Right atrium auricular region (tissue), 2 donors: ENCODE data around the gene C1QTNF8. TPM values are rescaled to one million over a fixed set of nuclear protein-coding genes. Genes with fewer than 3 reads are reported as not detected.
"Not testable (repeated sequence)": the region's sequence is repeated elsewhere in the genome, so short reads cannot be mapped to it uniquely, and the experiment has no call there.

Experiments used
- DNase-seq: peaks from one replicate; pipeline ENCODE4 v3.0.0-alpha.2; 2019; ENCODE audit warnings: low spot score
- H3K27ac ChIP-seq, 2 donors: fragments of 200-600 bp; sonication (generic); 1 replicate in 1 of 2; 2 replicates in 1 of 2; pipeline ENCODE4 v1.5.1; 2016 to 2019
- H3K27me3 ChIP-seq, 2 donors: fragments of 200-600 bp; sonication (generic); one replicate each; pipeline versions ENCODE4 v1.5.1 to v1.6.0; 2017 to 2019
- H3K36me3 ChIP-seq: fragments of 200-600 bp; sonication (generic); one replicate; pipeline ENCODE4 v1.5.1; 2016
- H3K4me1 ChIP-seq, 2 donors: fragments of 200-600 bp; sonication (generic); one replicate each; pipeline versions ENCODE4 v1.5.1 to v1.6.0; 2017 to 2019
- H3K4me3 ChIP-seq, 2 donors: fragments of 200-600 bp; sonication (generic); 1 replicate in 1 of 2; 2 replicates in 1 of 2; pipeline ENCODE4 v1.5.1; 2017 to 2019; ENCODE audit warnings: mild to moderate bottlenecking in 1 of 2, moderate library complexity in 1 of 2
- H3K9me3 ChIP-seq, 2 donors: fragments of 200-600 bp; sonication (generic); one replicate each; pipeline ENCODE4 v1.5.1; 2019
- CTCF ChIP-seq, 2 donors: fragments of 200-600 bp; sonication (generic); IDR thresholded peaks; one replicate each; pipeline ENCODE4 v1.5.1; 2019; ENCODE audit warnings: antibody characterized with exemption in 2 of 2
- total RNA-seq, 2 donors: library from RNA; depleted of rRNA; stranded (reverse); fragments of >200 nt; gene quantifications; one replicate each; pipeline ENCODE4 v1.1.0, GENCODE V29; 2016

The C1QTNF8 gene
- total RNA-seq, 2 donors from 2014 or later: not detected

DNA sequence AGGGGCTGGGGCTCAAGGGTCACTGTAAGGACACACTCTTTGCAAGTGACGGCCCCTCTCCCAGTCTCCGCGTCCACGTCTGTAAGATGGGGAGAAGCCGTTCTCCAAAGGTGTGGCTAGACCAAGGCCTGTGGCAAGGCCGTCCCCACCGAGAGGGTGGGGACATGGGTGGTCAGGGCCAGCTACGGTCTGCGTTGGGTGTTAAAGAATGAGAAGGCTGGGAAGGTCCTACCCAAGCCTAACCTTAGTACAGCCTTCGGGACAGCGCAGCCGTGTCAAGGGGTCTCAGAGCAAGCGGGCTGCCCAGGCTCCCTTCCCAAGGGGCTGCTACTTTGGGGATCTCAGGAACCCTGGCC is 1.9 kb downstream of the C1QTNF8 start:
- DNase-seq: no peak
- Histone ChIP-seq H3K4me3 (no peak overlapping the region), H3K4me1 (peaks cover 0 to 52% of the 10 kb centered on the region in 2 donors), H3K9me3 (no peaks in the 10 kb centered on the region), H3K27me3 (peaks cover 0 to 3% of the 10 kb centered on the region in 2 donors), H3K36me3 (no peaks in the 10 kb centered on the region), H3K27ac (no peak overlapping the region)
- TF ChIP-seq CTCF (IDR thresholded peaks at IDR 0.05): no peak

GRCh38 chr16:1093284-1094123 is 2.5 kb downstream of the C1QTNF8 start:
- no peak for DNase-seq
- H3K9me3 ChIP-seq: no peaks in the 10 kb centered on the region
- peaks cover 0 to 52% of the 10 kb centered on the region in 2 donors for H3K4me1 ChIP-seq
- no peak overlapping the region for H3K4me3 ChIP-seq
- no peak overlapping the region for H3K27ac ChIP-seq
- H3K27me3 ChIP-seq: peaks cover 0 to 3% of the 10 kb centered on the region in 2 donors
- no peaks in the 10 kb centered on the region for H3K36me3 ChIP-seq
- TF ChIP-seq CTCF (IDR thresholded peaks at IDR 0.05): no peak

GRCh38 chr16:1092685-1093283 is 3.3 kb downstream of the C1QTNF8 start:
- peaks cover 0 to 46% of the 10 kb centered on the region in 2 donors for H3K4me1 ChIP-seq
- DNase-seq, H3K9me3 ChIP-seq, H3K4me3 ChIP-seq, H3K27ac ChIP-seq, H3K36me3 ChIP-seq, H3K27me3 ChIP-seq: not testable (repeated sequence)

- TF ChIP-seq CTCF (IDR thresholded peaks at IDR 0.05): no peak
- no peaks in the 10 kb centered on the region for H3K9me3 ChIP-seq
- H3K27me3 ChIP-seq: peaks cover 0 to 3% of the 10 kb centered on the region in 2 donors
- no peak overlapping the region for H3K4me3 ChIP-seq
- H3K36me3 ChIP-seq: no peaks in the 10 kb centered on the region
- DNase-seq: no peak
- H3K4me1 ChIP-seq: peaks cover 0 to 39% of the 10 kb centered on the region in 2 donors
- H3K27ac ChIP-seq: peak overlapping the region in 1 of 2 donors; percentile 75
Measured at GRCh38 chr16:1091992-1092552, 4.0 kb downstream of the C1QTNF8 start.

- peaks cover 0 to 3% of the 10 kb centered on the region in 2 donors for H3K27me3 ChIP-seq
- no peak for DNase-seq
- peak overlapping the region; percentile 71 to 75 for H3K27ac ChIP-seq
- H3K9me3 ChIP-seq: peaks cover 0 to under 1% of the 10 kb centered on the region in 2 donors
- peaks cover 0 to 28% of the 10 kb centered on the region in 2 donors for H3K4me1 ChIP-seq
- no peak overlapping the region for H3K4me3 ChIP-seq
- no peak for TF ChIP-seq CTCF (IDR thresholded peaks at IDR 0.05)
- no peaks in the 10 kb centered on the region for H3K36me3 ChIP-seq
Measured at GRCh38 chr16:1090620-1091587, 5.1 kb downstream of the C1QTNF8 start.
